H1 (cell line): Measurements from ENCODE around the gene PRKAR2B. TPM values are rescaled to one million over a fixed set of nuclear protein-coding genes. Genes with fewer than 3 reads are reported as not detected.

ENCODE experiments used
- KDM5A ChIP-seq: fragments of 200-600 bp; IDR thresholded peaks from 2 replicates; pipeline ENCODE4 v1.7.1; 2012; ENCODE audit warnings: mild to moderate bottlenecking, low read length, inconsistent platforms, mixed read lengths
- TAF1 ChIP-seq: IDR thresholded peaks from 2 replicates; pipeline ENCODE4 v1.6.1; 2011; ENCODE audit warnings: mild to moderate bottlenecking, low read depth, low read length
- polyA plus RNA-seq, 7 experiments: library from polyadenylated mRNA; depleted of rRNA in 3 of 7; stranded (reverse) in 5 of 7; unstranded in 2 of 7; fragments of >200 nt in 5 of 7; fragments of 200-250 nt in 2 of 7; gene quantifications; 1 replicate in 5 of 7; 2 replicates in 1 of 7; 4 replicates in 1 of 7; pipeline versions ENCODE4 v1.2.1 to v1.2.3, GENCODE V29; 2011 to 2013; ENCODE audit warnings: missing spikeins in 2 of 7, mixed read lengths in 2 of 7
- total RNA-seq: library from RNA; stranded (reverse); fragmentation: NEBNext Ultra II Directional; extraction: Animal tissue kit (Norgen Biotek cat#: 25700); gene quantifications from 2 replicates; pipeline ENCODE4 v1.2.1, GENCODE V29; 2021
- TF ChIP-seq, protein P1 (sequence below): IDR thresholded peaks from 2 replicates; pipeline ENCODE4 v1.6.1; 2011; ENCODE audit warnings: low read depth, mild to moderate bottlenecking, low read length; ENCODE audit not compliant: insufficient read depth

Gene PRKAR2B
- total and polyA plus RNA-seq, 2 of the 8 experiments (the other 6 are each of a cell fraction or from before 2014, with no cell fraction given): 10.4 to 37.0 TPM

- TF ChIP-seq, protein P1, sequence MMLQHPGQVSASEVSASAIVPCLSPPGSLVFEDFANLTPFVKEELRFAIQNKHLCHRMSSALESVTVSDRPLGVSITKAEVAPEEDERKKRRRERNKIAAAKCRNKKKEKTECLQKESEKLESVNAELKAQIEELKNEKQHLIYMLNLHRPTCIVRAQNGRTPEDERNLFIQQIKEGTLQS: no peak
- TF ChIP-seq KDM5A (no peak), TAF1 (no peak)
Observed at GRCh38 chr7:107032720-107033438, 11.6 kb upstream of the PRKAR2B start (continued).
